ENCODE measurements around the gene TRAPPC2L.

The TRAPPC2L gene

GRCh38 chr16:88854306-88855111 lies 2.4 kb upstream of the TRAPPC2L start:
- TF ChIP-seq CTCF (conservative IDR thresholded peaks at IDR 0.05; ENCODE audit: low read depth, low read length), result no peak
- no peak for DNase-seq (ENCODE audit: low read depth)
- H3K4me3 ChIP-seq (ENCODE audit: low read depth, low read length), result no peak overlapping the region

GRCh38 chr16:88855176-88855575 lies 1.8 kb upstream of the TRAPPC2L start:
- no peak for DNase-seq (ENCODE audit: low read depth)
- no peak for TF ChIP-seq CTCF (conservative IDR thresholded peaks at IDR 0.05; ENCODE audit: low read depth, low read length)
- no peak overlapping the region for H3K4me3 ChIP-seq (ENCODE audit: low read depth, low read length)

GRCh38 chr16:88855736-88856121 lies 1.2 kb upstream of the TRAPPC2L start:
- TF ChIP-seq CTCF (conservative IDR thresholded peaks at IDR 0.05; ENCODE audit: low read depth, low read length), result no peak
- peak overlapping the region; percentile 99 for H3K4me3 ChIP-seq (ENCODE audit: low read depth, low read length)
- no peak for DNase-seq (ENCODE audit: low read depth)

- no peak for DNase-seq (ENCODE audit: low read depth)
- H3K4me3 ChIP-seq (ENCODE audit: low read depth, low read length), result peak overlapping the region; percentile 99
Measured at GRCh38 chr16:88856122-88856827, 652 bp upstream of the TRAPPC2L start.

GRCh38 chr16:88857728-88858339 lies 907 bp downstream of the TRAPPC2L start:
- peak; percentile 87 for TF ChIP-seq CTCF (conservative IDR thresholded peaks at IDR 0.05; ENCODE audit: low read depth, low read length)
- peak; percentile 92 for DNase-seq (ENCODE audit: low read depth)
- peak overlapping the region; percentile 99 for H3K4me3 ChIP-seq (ENCODE audit: low read depth, low read length)

More at GRCh38 chr16:88856122-88856827, 652 bp upstream of the TRAPPC2L start:
- no peak for TF ChIP-seq CTCF (conservative IDR thresholded peaks at IDR 0.05; ENCODE audit: low read depth, low read length)

- DNase-seq (ENCODE audit: low read depth), result no peak
- no peak overlapping the region for H3K4me3 ChIP-seq (ENCODE audit: low read depth, low read length)
- no peak for TF ChIP-seq CTCF (conservative IDR thresholded peaks at IDR 0.05; ENCODE audit: low read depth, low read length)
Measured at GRCh38 chr16:88859381-88860091, 2.6 kb downstream of the TRAPPC2L start.
